Cerebellar nuclear complex (tissue), 1 donor: Measurements from ENCODE around the gene CEMP1.

Experiments
- DNase-seq, 2 experiments: peaks; one replicate each; lab custom pipeline; 2025; lab: John Stamatoyannopoulos, UW

Gene CEMP1

GRCh38 chr16:2519711-2520080, 11.5 kb downstream of the CEMP1 start:
- no peak for DNase-seq

- no peak for DNase-seq
These were observed 12.1 kb downstream of the CEMP1 start for GRCh38 chr16:2518823-2519710.

DNA sequence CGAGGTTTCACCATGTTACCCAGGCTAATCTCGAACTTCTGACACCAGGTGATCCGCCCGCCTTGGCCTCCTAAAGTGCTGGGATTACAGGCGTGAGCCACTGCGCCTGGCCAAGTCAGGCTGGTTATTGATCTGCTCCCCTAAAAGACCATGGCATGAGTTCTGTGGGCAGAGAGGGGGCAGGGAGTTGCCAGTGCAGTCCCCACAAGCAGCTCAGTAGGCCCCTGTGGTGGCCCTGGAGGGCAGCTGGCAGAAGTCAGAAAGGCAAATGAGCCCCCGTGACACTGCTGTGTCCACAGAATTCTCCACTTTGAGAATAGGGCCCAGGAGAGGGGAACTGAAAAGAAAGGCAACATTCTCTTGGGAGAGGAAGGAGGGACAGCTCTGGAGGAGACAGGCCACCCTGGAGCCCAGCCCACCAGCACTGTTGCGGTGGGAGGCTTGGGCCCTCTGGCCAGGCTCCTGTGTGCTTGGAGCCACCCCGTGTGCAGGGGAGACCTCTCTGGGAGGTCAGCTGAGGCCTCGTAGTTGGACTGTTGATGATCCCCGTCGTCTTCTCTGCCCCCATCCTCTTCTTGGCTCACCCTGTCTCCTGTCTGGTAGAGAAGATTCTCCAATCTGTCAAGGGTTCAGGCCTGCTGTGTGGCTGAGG, 13.1 kb downstream of the CEMP1 start:
- no peak for DNase-seq

DNA sequence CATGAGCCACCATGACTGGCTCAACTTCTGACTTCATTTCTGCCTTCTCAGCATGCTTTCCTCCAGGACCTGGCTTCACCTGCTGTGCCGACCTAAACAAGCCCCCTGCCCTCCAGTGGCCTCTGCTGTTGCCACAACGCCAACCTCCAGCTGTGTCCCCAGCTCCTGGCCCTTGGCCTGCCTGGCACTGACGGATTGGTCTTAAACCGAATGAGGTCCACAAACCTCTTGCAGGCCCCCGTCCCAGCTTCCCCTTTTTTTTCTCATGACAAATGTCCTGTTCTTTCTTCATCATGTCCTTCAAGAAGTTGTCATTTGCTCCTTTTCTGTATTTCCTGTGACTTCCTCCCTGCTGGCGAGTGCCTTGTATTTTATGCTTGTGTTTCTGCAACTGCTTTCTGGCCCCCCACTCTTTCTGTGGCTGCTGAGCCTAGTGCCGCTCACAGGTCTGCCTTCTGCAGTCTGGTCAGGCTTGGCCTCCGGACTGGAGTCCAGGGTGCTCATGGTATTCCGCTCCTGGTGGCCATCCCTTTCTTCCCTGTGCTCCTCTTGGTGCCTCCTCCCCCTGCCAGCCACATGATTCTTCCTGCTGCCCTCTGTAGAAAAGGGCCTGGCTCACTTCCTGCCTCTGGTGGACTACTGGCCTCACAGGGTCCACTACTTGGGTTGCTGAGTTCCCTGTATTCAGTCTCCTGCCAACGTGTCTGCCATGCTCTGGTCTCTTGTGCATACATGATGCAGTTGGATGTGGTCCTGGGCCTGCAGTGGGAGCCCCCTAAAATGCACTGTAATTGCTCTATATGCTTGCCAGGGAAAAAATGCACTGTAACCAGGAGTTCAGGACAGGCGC, 14.6 kb downstream of the CEMP1 start:
- DNase-seq, result no peak

DNA sequence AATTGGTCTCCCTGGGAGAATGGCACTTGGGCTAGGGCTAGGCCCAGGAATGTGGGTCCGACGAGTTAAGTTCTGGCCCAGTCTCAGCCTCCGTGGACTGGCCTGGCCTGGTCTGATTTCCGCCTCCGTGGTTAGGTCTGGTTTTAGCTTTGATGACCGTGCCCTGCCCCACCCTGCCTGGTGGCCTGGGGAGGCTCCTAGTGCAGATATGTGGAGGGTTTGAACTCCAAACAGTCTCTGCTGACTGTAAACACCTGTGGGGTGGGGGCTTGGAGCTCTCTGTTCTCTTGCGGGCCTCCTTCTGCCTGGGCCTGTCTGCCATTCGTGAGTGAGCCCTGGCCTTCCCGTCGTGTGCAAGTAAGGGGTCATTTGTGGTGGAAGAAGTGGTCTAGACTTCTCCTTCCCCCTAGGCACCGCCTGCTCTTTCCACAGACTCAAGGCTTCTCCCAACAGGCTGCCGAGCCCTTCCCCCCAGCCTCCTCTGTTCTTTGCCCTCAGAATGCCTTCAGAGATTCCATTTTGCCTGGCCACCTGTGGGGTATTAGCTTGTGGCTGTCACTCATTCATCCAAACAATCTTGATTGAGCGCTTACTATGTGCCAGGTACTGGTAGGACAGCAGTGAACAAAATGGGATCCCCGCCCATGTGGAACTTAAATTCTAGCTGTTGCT, 15.9 kb downstream of the CEMP1 start:
- no peak for DNase-seq

DNA sequence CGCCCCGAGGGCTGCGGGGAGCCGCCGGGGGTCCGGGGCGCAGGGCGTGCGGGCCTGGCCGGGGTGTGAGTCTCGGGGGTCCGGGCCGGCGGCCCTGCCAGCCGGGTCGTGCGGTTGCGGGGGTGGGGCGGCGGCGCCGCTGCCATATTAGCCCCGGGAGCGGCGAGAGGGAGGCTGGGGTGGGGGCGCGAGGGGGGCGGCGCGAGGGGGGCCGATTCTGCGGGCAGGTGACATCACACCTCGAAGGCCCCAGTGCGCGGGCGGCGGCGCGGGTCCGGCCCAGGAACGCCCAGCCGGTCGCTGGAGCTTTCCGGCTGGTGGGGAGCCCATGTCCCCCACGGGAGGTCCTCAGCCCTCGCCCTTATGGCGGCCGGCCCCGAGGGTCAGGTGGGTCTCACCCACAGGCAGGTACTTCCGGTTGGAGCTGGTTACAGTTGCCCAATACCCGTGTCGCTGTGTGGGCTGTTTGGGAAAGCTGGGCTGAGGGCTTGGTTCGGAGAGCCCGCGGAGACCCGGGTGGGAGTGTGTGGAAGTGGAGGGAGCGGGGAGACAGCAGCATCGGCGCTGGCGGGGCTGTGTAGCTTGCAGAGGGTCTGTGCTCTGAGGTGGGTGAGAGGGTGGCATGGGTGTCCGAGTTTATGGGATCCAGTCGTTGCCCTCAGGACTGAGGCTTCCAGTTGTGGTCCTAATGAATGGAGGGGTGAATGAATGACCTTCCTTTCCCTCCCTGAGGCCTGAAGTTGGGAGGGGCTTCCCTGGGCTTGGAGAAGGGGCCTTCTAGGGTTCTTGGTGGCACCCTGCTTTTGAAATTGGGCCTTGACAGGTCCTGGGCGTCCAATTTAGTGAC, 16.7 kb downstream of the CEMP1 start:
- no peak for DNase-seq

DNA sequence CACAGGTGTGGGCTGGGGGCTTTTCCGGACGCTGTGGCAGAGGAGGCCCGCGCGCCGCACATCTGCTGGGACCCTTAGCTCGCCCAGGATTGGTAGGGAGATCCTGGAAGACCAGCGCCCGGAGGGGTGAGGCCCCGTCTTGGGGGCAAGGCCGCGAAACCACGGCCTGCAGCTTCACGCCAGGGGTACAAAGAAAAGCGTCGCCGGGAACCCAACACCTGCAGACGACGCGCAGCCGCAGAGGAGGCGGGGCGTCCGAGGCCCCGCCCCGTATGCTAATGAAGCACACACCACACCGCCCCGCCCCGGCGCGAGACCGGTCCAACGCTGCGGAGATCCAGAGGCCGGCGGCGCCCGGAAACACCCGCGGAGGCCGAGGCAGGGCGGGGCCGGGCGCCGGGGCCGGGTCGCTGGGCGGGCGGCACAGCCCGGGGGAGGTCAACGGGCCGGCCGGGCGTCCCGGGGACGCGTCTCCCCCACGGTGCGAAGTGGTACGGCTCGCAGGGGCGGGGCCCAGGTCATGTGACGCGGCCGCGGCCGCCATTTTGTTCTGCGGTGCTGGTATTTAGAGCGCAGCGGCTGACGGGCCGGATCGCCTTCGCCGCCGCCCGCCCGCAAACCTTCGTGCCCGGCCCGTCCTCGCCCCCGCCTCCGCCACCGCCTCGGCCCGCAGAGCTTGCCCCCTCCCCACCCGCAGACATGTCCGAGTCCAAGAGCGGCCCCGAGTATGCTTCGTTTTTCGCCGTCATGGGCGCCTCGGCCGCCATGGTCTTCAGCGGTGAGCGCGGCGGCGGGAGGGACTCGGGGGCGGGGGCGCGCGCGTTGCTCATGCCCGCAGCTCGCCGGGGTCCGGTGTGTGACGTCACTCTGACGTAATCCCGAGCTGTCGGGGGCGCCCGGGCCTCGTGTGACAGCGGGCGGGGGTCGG, 17.5 kb downstream of the CEMP1 start, which contains the start of gene ATP6V0C:
ATP6V0C (plus strand) TSS at position 548 of the 928 bp plus-strand sequence; CDS start at position 700, 152 bp downstream.
- peak; percentile 35 to 67 for DNase-seq

DNA sequence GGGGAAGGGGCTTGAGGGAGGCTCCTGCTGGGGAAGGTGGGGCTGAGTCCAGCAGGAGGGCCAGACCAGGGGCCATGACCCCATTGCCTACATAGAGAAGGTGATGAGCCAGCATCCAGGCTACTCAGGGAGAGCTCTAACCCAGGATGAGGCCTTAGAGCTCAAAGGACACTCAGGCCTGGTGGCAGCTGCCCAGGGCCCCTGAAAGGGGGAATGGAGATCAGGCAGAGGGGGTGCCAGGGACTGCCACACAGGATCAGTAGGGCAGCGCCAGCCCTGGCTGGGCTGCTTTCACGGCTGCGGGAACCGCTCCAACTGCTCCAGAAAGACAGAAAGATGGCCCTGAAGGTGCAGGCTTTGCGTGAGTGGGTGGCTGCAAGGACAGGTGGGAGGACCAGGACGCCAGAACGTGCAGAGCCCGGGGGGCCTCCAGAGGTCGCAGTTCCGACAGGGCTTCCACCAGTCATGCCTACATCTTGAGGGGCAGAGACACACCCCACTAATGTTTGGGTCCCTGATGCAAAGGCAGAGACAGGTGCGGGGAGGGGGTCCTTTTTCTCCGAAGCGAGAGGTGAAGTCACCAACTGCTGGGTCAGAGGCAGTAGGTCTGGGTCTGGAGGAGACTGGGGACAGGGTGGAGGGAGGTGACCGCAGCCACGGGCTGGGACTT, 18.3 kb downstream of the CEMP1 start:
- no peak for DNase-seq

- no peak for DNase-seq
These were observed 19.0 kb downstream of the CEMP1 start for GRCh38 chr16:2511996-2512734.

- DNase-seq, result peak in 1 of 2 experiments; percentile 21
These were observed 19.9 kb downstream of the CEMP1 start for GRCh38 chr16:2511128-2511800.

DNA sequence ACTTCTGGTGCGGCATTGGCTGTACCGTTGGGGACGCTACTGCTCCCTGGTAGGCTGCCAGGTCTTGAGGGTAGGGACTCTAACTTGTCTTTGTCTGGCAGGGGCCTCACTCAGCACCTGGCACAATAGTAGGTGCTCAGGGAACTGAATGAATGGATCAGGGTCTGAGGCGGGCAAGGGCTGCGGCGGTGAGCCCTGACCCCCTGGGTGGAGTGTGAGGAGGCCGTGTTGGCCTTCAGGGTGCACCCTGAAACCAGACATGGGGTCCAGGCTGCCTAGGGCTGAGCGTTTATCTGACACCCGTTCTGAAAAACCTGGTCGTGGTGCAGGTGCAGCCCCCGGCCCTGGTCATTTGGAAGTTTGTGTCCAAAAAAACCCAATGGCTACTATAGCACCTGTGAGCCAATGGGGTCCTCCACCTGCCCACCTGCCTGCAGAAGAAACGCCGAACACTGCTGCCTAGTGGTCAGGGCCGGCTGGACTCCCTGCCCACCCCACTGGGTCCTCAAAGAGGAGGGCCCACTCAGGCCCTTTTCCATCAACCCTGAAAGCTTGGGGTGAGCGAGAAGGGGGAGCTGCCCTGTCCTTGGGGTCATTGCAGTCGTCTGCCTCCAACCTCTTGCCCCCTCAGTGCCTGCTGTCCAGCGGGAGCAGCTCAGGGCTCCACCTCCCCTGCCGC, 22.3 kb downstream of the CEMP1 start:
- DNase-seq, result no peak

DNA sequence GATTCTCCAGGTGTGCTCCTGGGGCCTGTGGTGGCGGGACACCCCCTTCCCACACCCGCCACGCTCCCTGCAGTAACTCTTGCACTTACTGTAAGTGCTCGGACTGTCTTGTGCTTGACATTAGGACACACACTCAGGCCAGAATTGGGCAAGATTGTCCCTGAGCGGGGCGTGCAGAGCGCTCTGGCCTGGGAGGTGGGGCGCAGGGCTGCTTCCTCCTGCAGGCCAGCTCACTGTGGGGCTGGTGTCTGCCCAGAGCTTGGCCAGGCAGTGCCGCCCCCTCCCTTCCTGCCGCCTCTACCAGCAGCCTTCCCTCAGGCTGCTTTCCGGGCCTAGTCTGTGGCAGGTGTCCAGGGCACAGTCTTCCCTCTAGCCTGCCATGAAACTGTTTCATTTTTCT, 23.5 kb downstream of the CEMP1 start:
- DNase-seq, result no peak

DNA sequence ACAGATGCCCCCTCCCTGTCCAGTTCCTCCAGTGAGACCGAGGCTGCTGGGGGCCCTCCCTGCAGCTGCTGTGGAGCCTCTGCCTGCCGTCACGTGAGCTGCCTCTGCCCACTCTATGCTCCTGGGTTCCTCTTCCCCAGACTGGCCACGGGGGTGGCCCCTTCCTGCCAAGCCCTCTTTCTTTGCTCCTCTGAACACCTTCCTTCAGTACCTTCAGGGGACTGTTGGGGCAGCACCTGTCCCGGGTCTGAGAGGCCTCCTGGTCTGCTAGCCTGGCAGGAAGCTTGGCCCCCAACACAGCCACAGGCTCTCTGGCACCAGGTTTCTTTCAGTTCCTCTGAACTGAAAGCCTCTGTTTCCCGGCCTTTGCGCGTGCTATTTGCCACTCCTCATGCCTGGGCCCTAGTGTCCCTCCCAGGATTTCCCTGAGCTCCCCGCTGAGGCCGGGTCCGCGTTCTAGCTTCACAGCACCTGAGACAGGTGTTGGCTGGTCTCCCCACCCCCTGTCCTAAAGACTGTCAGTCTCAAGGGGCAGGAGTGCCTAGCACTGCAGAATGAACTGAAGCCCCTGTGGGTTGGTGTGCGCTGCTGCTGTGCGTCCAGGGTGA, 24.1 kb downstream of the CEMP1 start:
- DNase-seq, result no peak

DNA sequence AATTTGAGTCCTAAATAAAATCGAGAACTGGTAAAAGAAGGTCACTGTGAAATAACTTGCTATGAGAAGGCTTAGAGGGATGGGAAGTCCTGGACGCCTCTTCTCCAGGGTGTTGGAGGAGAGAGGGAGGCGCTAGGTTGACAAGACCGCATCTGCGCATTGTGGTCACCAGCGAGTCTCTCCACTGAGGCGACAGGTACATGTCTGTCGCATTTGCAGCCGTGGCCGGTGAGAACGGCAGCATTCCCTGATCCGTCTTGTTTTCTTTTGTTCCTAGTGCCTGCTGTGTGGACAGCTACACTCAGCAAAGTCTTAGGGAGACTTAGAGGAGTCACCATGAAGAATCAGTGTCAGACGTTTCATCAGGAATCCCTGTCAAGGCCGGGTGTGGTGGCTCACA, 25.5 kb downstream of the CEMP1 start:
- DNase-seq, result no peak

DNA sequence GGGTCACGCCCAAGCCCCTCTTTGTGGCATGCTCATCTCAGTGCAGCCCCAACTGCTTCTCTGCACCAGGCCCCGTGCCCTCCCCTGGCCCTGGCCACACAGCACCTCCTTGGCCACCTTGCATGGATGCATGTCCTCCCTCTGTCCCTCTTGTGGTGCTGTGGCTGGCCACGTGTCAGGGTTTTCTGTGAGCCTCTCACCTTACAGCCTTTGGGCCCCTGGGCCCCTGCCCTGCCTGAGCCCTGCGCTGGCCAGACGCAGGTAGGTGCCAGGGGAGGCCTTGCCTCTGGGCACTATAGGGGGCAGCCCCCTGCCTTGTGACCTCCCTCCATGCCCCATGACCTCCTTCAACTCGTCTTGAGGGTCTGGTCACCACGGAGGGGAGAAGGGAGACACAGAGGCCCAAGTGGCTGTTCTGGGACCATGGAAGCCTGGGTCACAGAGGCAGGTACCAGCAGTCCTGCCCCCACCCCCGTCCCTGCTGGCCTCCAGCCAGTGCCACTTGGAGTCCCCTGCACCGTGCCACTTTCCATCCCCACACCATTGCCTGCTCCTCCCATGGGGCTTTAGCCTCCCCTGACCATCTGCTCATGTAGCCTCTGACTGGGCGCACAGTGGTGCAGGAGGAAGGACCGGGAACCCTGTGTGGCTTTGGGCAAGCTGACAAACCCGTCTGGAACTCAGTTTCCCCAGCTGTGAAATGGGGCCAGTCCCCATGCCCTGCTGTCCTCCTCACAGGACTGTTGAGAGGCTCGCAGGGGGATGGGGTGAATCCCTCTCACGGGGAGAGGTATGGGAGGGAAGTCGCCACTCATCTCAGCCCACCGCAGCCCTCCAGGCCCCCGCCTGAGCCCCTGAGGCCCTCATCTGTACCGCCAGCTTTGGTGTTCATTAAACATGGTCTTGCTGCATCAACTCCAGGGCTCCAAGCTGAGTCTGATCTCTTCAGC, 29.0 kb downstream of the CEMP1 start:
- no peak for DNase-seq
